HepG2 (cell line): ENCODE data around the gene GLE1. TPM values are rescaled to one million over a fixed set of nuclear protein-coding genes. Genes with fewer than 3 reads are reported as not detected.

Source experiments
- ATF7 ChIP-seq, 2 experiments: fragments of 450-650 bp in 1 of 2; sonication (generic) in 1 of 2; formaldehyde crosslinking in 1 of 2; IDR thresholded peaks; 2 replicates each; pipeline versions ENCODE4 v1.4.0 to v1.6.1; 2016 to 2020; ENCODE audit warnings: antibody characterized with exemption in 1 of 2, mild to moderate bottlenecking in 1 of 2, missing genetic modification reagents in 1 of 2
- ETV5 ChIP-seq: IDR thresholded peaks from 2 replicates; pipeline ENCODE4 v1.6.1; 2018; ENCODE audit warnings: missing biosample characterization, missing genetic modification reagents, inconsistent platforms, borderline replicate concordance
- ETV6 ChIP-seq: sonication (generic); formaldehyde crosslinking; conservative IDR thresholded peaks from 2 replicates; pipeline ENCODE4 v1.4.0; 2020; ENCODE audit warnings: missing genetic modification reagents
- GLI4 ChIP-seq: sonication (generic); formaldehyde crosslinking; IDR thresholded peaks from 2 replicates; pipeline ENCODE4 v1.5.1; 2020; ENCODE audit warnings: missing genetic modification reagents, mild to moderate bottlenecking, moderate library complexity, borderline replicate concordance
- ISX ChIP-seq: sonication (generic); formaldehyde crosslinking; conservative IDR thresholded peaks from 2 replicates; pipeline ENCODE4 v1.5.0; 2020; ENCODE audit warnings: missing genetic modification reagents
- KLF13 ChIP-seq: sonication (generic); formaldehyde crosslinking; IDR thresholded peaks from 2 replicates; pipeline ENCODE4 v1.4.0; 2020; ENCODE audit warnings: mild to moderate bottlenecking, missing genetic modification reagents
- NCOR1 ChIP-seq: fragments of 200-600 bp; sonication (generic); IDR thresholded peaks from 2 replicates; pipeline ENCODE4 v1.7.0; 2017; ENCODE audit warnings: antibody characterized with exemption, low read length, borderline replicate concordance
- PAWR ChIP-seq: sonication (generic); formaldehyde crosslinking; IDR thresholded peaks from 2 replicates; pipeline ENCODE4 v1.4.0; 2020; ENCODE audit warnings: missing genetic modification reagents, mild to moderate bottlenecking, borderline replicate concordance
- REXO4 ChIP-seq: sonication (generic); formaldehyde crosslinking; IDR thresholded peaks from 2 replicates; pipeline ENCODE4 v1.8.0; 2022; ENCODE audit warnings: missing genetic modification reagents, mild to moderate bottlenecking, borderline replicate concordance
- SMARCE1 ChIP-seq: fragments of 450-650 bp; IDR thresholded peaks from 2 replicates; pipeline ENCODE4 v1.6.1; 2017; ENCODE audit warnings: borderline replicate concordance
- SOX13 ChIP-seq, 3 experiments: fragments of 450-650 bp in 1 of 3; sonication (generic) in 1 of 3; formaldehyde crosslinking in 1 of 3; IDR thresholded peaks in 2 of 3; conservative IDR thresholded peaks in 1 of 3; 2 replicates each; pipeline versions ENCODE4 v1.5.0 to v1.6.1; 2016 to 2020; ENCODE audit warnings: antibody characterized with exemption in 1 of 3, mild to moderate bottlenecking in 1 of 3, missing compliant biosample characterization in 1 of 3, missing genetic modification reagents in 1 of 3, moderate library complexity in 1 of 3
- SP5 ChIP-seq: IDR thresholded peaks from 2 replicates; pipeline ENCODE4 v1.6.1; 2016; ENCODE audit warnings: low read depth, borderline replicate concordance
- SUZ12 ChIP-seq: fragments of 150-350 bp; IDR thresholded peaks from 2 replicates; pipeline ENCODE4 v1.6.1; 2014; ENCODE audit warnings: low read depth, low read length
- YEATS4 ChIP-seq: sonication (generic); formaldehyde crosslinking; IDR thresholded peaks from 2 replicates; pipeline ENCODE4 v1.4.0; 2020; ENCODE audit warnings: missing genetic modification reagents, borderline replicate concordance
- ZFX ChIP-seq: sonication (generic); formaldehyde crosslinking; IDR thresholded peaks from 2 replicates; pipeline ENCODE4 v1.4.0; 2020; ENCODE audit warnings: mild to moderate bottlenecking, low read depth, missing genetic modification reagents, moderate library complexity
- ZKSCAN5 ChIP-seq: sonication (generic); formaldehyde crosslinking; IDR thresholded peaks from 2 replicates; pipeline ENCODE4 v1.5.1; 2020; ENCODE audit warnings: mild to moderate bottlenecking, missing genetic modification reagents
- ZNF160 ChIP-seq: sonication (generic); formaldehyde crosslinking; IDR thresholded peaks from 2 replicates; pipeline ENCODE4 v1.8.0; 2022; ENCODE audit warnings: mild to moderate bottlenecking, inconsistent platforms, missing genetic modification reagents
- ZNF256 ChIP-seq: sonication (generic); formaldehyde crosslinking; conservative IDR thresholded peaks from 2 replicates; pipeline ENCODE4 v1.4.0; 2020; ENCODE audit warnings: missing genetic modification reagents
- ZNF557 ChIP-seq: sonication (generic); formaldehyde crosslinking; IDR thresholded peaks from 2 replicates; pipeline ENCODE4 v1.4.0; 2020; ENCODE audit warnings: missing genetic modification reagents
- ZNF570 ChIP-seq: sonication (generic); formaldehyde crosslinking; IDR thresholded peaks from 2 replicates; pipeline ENCODE4 v1.4.0; 2020; ENCODE audit warnings: mild to moderate bottlenecking, missing genetic modification reagents, borderline replicate concordance
- ZNF660 ChIP-seq: sonication (generic); formaldehyde crosslinking; IDR thresholded peaks from 2 replicates; pipeline ENCODE4 v1.5.1; 2020; ENCODE audit warnings: mild to moderate bottlenecking, low read depth, missing genetic modification reagents, borderline replicate concordance
- ZNF790 ChIP-seq: sonication (generic); formaldehyde crosslinking; IDR thresholded peaks from 2 replicates; pipeline ENCODE4 v1.8.0; 2022; ENCODE audit warnings: missing genetic modification reagents, mild to moderate bottlenecking, borderline replicate concordance
- polyA plus RNA-seq, 8 experiments: library from polyadenylated mRNA; depleted of rRNA in 3 of 8; stranded (reverse) in 7 of 8; unstranded in 1 of 8; fragments of >200 nt; fragmentation: Illumina TruSeq in 4 of 8; extraction: Trizol in 4 of 8; gene quantifications; 2 replicates each; pipeline versions ENCODE4 v1.2.1 to v1.2.3, GENCODE V29; 2011 to 2016; ENCODE audit warnings: low read depth in 4 of 8, missing spikeins in 1 of 8, mixed read lengths in 1 of 8; ENCODE audit not compliant: insufficient read depth in 1 of 8
- total RNA-seq, 5 experiments: library from RNA; depleted of rRNA; stranded (reverse); fragments of >200 nt; fragmentation: Illumina TruSeq; extraction: Trizol; gene quantifications; 2 replicates each; pipeline ENCODE4 v1.2.3, GENCODE V29; 2016; ENCODE audit warnings: low read depth in 1 of 5
- TF ChIP-seq, protein P1 (sequence below): sonication (generic); formaldehyde crosslinking; IDR thresholded peaks from 2 replicates; pipeline ENCODE4 v1.4.0; 2020; ENCODE audit warnings: mild to moderate bottlenecking, missing genetic modification reagents
- TF ChIP-seq, protein P2 (sequence below): sonication (generic); formaldehyde crosslinking; conservative IDR thresholded peaks from 2 replicates; pipeline ENCODE4 v1.5.0; 2020; ENCODE audit warnings: missing genetic modification reagents
- TF ChIP-seq, protein P3 (sequence below): sonication (generic); formaldehyde crosslinking; IDR thresholded peaks from 2 replicates; pipeline ENCODE4 v1.9.0; 2022; ENCODE audit warnings: missing genetic modification reagents, mild to moderate bottlenecking, borderline replicate concordance

GLE1 gene
- total and polyA plus RNA-seq, 2 of the 13 experiments (the other 11 are each of a cell fraction or from before 2014, with no cell fraction given): 14.7 to 28.8 TPM

DNA sequence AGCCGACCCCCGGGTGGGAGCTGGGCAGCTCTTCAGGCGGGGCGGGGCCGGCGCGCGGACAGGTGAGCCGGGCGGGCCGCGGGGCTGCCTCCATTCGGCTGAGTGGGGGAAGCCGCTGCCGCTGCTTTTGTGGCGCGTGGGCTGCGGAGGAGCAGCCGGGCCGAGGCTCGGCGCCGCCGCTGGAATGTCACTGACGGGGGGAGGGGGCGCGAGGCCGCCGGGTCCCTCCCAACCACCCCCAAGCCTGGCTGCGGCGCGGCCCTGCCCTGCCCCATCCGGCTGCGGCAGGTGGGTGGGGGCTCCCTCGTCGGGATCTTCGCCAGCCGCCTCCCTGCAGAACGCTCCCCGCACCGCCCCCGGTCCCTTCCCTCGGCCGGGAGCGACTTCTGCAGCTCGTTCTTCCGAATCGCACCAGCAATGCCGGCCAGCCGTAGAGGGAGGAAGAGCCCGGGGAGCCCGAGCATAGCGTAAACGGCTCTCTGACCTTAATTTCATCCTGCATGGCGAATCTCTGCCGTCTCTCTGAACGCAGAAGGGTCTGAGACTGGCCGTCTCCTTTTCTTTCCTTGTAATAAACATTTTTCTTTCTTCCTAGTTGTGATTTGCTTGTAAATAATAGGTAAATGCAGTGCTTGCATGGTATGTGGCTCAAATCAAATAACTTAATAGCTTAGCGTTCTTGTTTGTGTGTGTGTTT lies 48.4 kb downstream of the GLE1 start (continued):
- TF ChIP-seq ZNF557 (no peak), KLF13 (CRISPR knock-in tag) (no peak), ETV5 (no peak), ZKSCAN5 (no peak), YEATS4 (CRISPR knock-in tag) (no peak), ATF7 (IDR thresholded peaks at IDR 0.05) (no peak), ATF7 (CRISPR knock-in tag; IDR thresholded peaks at IDR 0.05) (no peak), SUZ12 (no peak), SMARCE1 (no peak), ETV6 (CRISPR knock-in tag) (no peak; the same call in 1 of the 2 replicates), SP5 (CRISPR knock-in tag) (no peak), GLI4 (CRISPR knock-in tag) (0 out of 2 replicates have a peak, but pooled peaks have one; percentile 43), ZNF570 (no peak), NCOR1 (no peak), ZFX (CRISPR knock-in tag) (peak; percentile 74), REXO4 (CRISPR knock-in tag) (no peak), ZNF660 (no peak), ZNF256 (CRISPR knock-in tag) (no peak), ZNF160 (CRISPR knock-in tag) (no peak), ZNF790 (CRISPR knock-in tag) (no peak), PAWR (CRISPR knock-in tag) (no peak), ISX (no peak), SOX13 (IDR thresholded peaks at IDR 0.05) (no peak), SOX13 (CRISPR knock-in tag; conservative IDR thresholded peaks at IDR 0.05 in 1 of 2, IDR thresholded peaks at IDR 0.05 in 1 of 2) (no peak)
- TF ChIP-seq, protein P1, sequence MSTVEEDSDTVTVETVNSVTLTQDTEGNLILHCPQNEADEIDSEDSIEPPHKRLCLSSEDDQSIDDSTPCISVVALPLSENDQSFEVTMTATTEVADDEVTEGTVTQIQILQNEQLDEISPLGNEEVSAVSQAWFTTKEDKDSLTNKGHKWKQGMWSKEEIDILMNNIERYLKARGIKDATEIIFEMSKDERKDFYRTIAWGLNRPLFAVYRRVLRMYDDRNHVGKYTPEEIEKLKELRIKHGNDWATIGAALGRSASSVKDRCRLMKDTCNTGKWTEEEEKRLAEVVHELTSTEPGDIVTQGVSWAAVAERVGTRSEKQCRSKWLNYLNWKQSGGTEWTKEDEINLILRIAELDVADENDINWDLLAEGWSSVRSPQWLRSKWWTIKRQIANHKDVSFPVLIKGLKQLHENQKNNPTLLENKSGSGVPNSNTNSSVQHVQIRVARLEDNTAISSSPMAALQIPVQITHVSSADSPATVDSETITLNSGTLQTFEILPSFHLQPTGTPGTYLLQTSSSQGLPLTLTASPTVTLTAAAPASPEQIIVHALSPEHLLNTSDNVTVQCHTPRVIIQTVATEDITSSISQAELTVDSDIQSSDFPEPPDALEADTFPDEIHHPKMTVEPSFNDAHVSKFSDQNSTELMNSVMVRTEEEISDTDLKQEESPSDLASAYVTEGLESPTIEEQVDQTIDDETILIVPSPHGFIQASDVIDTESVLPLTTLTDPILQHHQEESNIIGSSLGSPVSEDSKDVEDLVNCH (CRISPR knock-in tag): no peak
- TF ChIP-seq, protein P2, sequence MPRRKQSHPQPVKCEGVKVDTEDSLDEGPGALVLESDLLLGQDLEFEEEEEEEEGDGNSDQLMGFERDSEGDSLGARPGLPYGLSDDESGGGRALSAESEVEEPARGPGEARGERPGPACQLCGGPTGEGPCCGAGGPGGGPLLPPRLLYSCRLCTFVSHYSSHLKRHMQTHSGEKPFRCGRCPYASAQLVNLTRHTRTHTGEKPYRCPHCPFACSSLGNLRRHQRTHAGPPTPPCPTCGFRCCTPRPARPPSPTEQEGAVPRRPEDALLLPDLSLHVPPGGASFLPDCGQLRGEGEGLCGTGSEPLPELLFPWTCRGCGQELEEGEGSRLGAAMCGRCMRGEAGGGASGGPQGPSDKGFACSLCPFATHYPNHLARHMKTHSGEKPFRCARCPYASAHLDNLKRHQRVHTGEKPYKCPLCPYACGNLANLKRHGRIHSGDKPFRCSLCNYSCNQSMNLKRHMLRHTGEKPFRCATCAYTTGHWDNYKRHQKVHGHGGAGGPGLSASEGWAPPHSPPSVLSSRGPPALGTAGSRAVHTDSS (CRISPR knock-in tag): no peak
- TF ChIP-seq, protein P3, sequence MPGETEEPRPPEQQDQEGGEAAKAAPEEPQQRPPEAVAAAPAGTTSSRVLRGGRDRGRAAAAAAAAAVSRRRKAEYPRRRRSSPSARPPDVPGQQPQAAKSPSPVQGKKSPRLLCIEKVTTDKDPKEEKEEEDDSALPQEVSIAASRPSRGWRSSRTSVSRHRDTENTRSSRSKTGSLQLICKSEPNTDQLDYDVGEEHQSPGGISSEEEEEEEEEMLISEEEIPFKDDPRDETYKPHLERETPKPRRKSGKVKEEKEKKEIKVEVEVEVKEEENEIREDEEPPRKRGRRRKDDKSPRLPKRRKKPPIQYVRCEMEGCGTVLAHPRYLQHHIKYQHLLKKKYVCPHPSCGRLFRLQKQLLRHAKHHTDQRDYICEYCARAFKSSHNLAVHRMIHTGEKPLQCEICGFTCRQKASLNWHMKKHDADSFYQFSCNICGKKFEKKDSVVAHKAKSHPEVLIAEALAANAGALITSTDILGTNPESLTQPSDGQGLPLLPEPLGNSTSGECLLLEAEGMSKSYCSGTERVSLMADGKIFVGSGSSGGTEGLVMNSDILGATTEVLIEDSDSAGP (CRISPR knock-in tag): no peak
